ENCODE data around the gene NGFR.
"Not testable (repeated sequence)": the region's sequence is repeated elsewhere in the genome, so short reads cannot be mapped to it uniquely, and the experiment has no call there.

NGFR gene

DNA sequence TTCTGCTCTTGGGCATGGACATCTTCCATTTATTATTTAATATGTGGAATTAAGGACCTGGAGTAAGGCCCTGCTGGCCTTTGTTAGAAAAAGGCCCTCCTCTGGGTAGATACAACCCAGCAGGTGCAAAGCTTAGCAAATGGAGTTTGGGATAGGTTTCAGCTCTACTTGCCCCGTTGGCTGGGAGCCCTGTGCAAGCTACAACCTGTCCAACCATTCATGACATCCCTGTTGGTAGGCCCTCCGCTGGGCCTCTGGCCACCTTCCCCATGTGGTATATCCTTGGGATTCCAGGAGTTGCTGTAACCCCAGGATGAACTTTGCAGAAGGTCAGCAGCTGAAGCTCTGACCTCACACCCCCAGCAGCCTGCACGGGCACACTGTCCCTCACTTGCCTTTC lies 6.4 kb downstream of the NGFR start:
- Histone ChIP-seq H3K4me3 (ENCODE audit: low read depth, low read length) (no peak overlapping the region), H3K27me3 (ENCODE audit: control insufficient read depth, insufficient read depth, low read length) (peaks cover 37% of the 10 kb centered on the region), H3K9me3 (ENCODE audit: control insufficient read depth, insufficient read depth, low read length) (no peaks in the 10 kb centered on the region)

DNA sequence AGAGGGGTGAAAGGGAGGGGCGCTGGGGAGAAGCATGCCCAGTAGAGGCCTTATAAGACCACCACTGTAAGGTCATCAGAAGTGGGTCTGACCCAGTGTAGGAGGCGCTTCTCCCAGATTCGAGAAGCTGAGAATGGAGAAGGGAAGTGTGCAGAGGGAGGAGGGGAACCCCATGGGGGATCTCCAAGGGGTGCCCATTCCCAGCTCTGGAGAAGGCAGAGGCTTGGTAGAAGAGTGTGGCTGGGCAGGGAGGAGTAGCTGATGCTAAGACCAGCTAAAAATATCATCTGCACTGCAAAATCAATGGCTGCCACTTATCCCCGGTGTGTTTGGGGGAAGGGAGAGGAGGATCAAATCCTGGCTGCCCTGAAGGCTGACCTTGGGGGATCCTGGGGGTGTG lies 7.2 kb downstream of the NGFR start:
- no peak overlapping the region for H3K9ac ChIP-seq (ENCODE audit: low read depth, low read length)
- peaks cover 30% of the 10 kb centered on the region for H3K27me3 ChIP-seq (ENCODE audit: control insufficient read depth, insufficient read depth, low read length)
- H3K9me3 ChIP-seq (ENCODE audit: control insufficient read depth, insufficient read depth, low read length): no peaks in the 10 kb centered on the region
- H3K36me3 ChIP-seq (ENCODE audit: control insufficient read depth, insufficient read depth, low read length): no peaks in the 10 kb centered on the region
- no peak overlapping the region for H3K4me3 ChIP-seq (ENCODE audit: low read depth, low read length)
- peaks cover 8% of the 10 kb centered on the region for H3K4me1 ChIP-seq (ENCODE audit: control insufficient read depth, insufficient read depth, low read length)

More for the DNA sequence above, 6.4 kb downstream of the NGFR start:
- Histone ChIP-seq H3K36me3 (ENCODE audit: control insufficient read depth, insufficient read depth, low read length) (no peaks in the 10 kb centered on the region), H3K4me1 (ENCODE audit: control insufficient read depth, insufficient read depth, low read length) (peaks cover 6% of the 10 kb centered on the region), H3K9ac (ENCODE audit: low read depth, low read length) (no peak overlapping the region)

DNA sequence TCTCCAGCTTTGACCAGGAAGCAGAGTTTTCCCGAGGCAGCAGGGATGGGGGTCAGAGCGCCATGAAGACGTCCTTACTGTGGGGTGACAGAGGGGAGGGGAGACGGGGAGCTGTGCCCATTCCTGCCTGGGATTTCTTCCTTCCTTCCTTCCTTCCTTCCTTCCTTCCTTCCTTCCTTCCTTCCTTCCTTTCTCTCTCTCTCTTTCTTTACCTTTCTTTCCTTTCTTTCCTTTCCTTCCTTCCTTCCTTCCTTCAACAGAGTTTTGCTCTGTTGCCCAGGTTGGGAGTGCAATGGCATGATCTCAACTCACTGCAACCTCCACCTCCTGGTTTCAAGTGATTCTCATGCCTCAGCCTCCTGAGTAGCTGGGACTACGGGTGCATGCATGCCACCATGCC lies 7.6 kb downstream of the NGFR start:
- H3K9ac ChIP-seq (ENCODE audit: low read depth, low read length); H3K4me3 ChIP-seq (ENCODE audit: low read depth, low read length); H3K36me3 ChIP-seq (ENCODE audit: control insufficient read depth, insufficient read depth, low read length); H3K9me3 ChIP-seq (ENCODE audit: control insufficient read depth, insufficient read depth, low read length); H3K4me1 ChIP-seq (ENCODE audit: control insufficient read depth, insufficient read depth, low read length): not testable (repeated sequence)
- peaks cover 27% of the 10 kb centered on the region for H3K27me3 ChIP-seq (ENCODE audit: control insufficient read depth, insufficient read depth, low read length)

DNA sequence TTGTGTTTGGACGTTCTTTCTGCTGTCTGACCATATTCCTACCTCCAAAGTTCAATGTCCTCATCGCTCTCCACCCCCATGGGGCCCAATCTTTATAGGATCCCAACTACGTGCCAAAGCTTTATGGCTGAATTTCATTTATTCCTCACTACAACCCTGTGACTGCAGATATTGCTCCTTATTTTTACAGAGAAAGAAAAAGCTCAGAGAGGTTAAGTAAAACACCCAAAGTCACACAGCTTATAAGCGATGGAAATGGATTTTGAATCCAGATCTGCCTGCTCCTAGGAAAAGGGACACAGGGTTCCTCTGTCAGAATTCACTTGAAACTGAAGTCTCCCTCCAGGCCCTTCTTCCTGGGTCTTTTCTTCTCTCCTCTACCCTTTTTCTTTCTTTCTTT lies 9.3 kb downstream of the NGFR start:
- no peaks in the 10 kb centered on the region for H3K36me3 ChIP-seq (ENCODE audit: control insufficient read depth, insufficient read depth, low read length)
- peaks cover 13% of the 10 kb centered on the region for H3K4me1 ChIP-seq (ENCODE audit: control insufficient read depth, insufficient read depth, low read length)
- H3K9ac ChIP-seq (ENCODE audit: low read depth, low read length): no peak overlapping the region
- no peaks in the 10 kb centered on the region for H3K9me3 ChIP-seq (ENCODE audit: control insufficient read depth, insufficient read depth, low read length)
- H3K4me3 ChIP-seq (ENCODE audit: low read depth, low read length): no peak overlapping the region
- peaks cover 11% of the 10 kb centered on the region for H3K27me3 ChIP-seq (ENCODE audit: control insufficient read depth, insufficient read depth, low read length)

DNA sequence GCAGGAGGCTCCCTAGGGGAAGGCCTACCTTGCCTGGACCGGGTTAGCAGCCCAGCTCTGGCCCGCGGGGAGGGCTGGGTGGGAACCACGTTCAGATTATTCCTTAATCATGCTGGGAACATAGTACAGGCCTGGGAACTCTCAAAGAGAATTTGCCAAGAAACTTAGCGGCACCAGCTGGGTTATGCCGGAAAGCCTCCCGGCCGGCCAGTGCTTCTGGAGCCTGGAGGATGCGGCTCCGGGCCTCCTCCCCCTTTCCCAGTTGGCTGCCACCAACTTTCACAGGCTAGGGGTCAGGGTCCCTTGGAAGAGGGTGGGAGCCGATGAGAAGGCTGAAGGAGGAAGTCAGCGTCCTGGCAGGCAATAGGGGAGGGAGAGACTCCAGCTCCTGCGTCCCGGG lies 10.8 kb downstream of the NGFR start:
- Histone ChIP-seq H3K4me3 (ENCODE audit: low read depth, low read length) (no peak overlapping the region), H3K27me3 (ENCODE audit: control insufficient read depth, insufficient read depth, low read length) (peaks cover 3% of the 10 kb centered on the region), H3K4me1 (ENCODE audit: control insufficient read depth, insufficient read depth, low read length) (peaks cover 13% of the 10 kb centered on the region), H3K9me3 (ENCODE audit: control insufficient read depth, insufficient read depth, low read length) (no peaks in the 10 kb centered on the region), H3K9ac (ENCODE audit: low read depth, low read length) (no peak overlapping the region), H3K36me3 (ENCODE audit: control insufficient read depth, insufficient read depth, low read length) (peaks cover 3% of the 10 kb centered on the region)

DNA sequence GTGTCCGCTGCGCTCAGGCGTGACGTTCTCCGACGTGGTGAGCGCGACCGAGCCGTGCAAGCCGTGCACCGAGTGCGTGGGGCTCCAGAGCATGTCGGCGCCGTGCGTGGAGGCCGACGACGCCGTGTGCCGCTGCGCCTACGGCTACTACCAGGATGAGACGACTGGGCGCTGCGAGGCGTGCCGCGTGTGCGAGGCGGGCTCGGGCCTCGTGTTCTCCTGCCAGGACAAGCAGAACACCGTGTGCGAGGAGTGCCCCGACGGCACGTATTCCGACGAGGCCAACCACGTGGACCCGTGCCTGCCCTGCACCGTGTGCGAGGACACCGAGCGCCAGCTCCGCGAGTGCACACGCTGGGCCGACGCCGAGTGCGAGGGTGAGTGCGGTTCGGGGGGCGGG lies 11.2 kb downstream of the NGFR start:
- peaks cover 13% of the 10 kb centered on the region for H3K4me1 ChIP-seq (ENCODE audit: control insufficient read depth, insufficient read depth, low read length)
- H3K36me3 ChIP-seq (ENCODE audit: control insufficient read depth, insufficient read depth, low read length): peaks cover 3% of the 10 kb centered on the region
- H3K9me3 ChIP-seq (ENCODE audit: control insufficient read depth, insufficient read depth, low read length): no peaks in the 10 kb centered on the region
- peaks cover 2% of the 10 kb centered on the region for H3K27me3 ChIP-seq (ENCODE audit: control insufficient read depth, insufficient read depth, low read length)
- no peak overlapping the region for H3K4me3 ChIP-seq (ENCODE audit: low read depth, low read length)
- no peak overlapping the region for H3K9ac ChIP-seq (ENCODE audit: low read depth, low read length)

DNA sequence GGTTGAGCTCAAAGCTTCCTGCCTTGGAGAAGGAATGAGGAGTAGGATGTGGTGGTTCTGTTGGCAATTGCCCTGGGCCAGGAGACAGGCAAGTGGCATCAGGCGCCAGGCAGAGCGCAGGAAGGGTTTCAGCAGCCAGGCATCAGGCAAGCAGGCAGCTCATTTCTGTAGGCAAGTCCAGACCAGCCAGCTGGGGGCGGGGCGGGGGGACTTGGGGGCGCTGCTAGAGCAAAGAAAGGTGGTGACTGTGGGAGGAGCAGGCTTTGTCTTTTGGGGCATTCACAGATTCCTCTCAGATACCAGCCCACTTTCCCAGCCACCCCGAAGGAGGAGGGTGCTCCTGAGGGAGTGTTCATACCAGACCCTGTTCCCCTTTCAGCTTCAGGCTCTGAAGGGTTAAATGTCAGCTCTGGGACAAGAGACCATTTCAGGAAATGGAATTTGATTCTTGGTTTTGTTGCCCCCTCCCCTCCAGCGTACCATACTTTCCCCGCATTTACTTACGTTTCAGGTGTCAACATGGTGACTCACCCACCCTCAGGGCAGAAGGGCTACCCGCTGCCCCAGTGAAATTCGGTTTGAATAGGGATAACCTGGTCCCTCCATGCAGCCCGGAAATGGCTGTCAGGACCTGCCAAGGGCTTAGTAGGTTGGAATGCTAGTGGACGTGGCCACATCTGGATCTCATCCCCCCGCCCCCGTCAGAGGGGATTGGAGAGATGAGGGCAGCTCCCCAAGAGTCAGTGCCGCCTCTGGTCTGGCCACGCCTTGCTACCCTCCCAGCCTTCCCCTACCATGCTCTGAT lies 13.2 kb downstream of the NGFR start:
- peak overlapping the region; percentile 6 for H3K4me3 ChIP-seq (ENCODE audit: low read depth, low read length)
- H3K9ac ChIP-seq (ENCODE audit: low read depth, low read length): no peak overlapping the region
- no peaks in the 10 kb centered on the region for H3K9me3 ChIP-seq (ENCODE audit: control insufficient read depth, insufficient read depth, low read length)
- H3K36me3 ChIP-seq (ENCODE audit: control insufficient read depth, insufficient read depth, low read length): peaks cover 3% of the 10 kb centered on the region
- H3K4me1 ChIP-seq (ENCODE audit: control insufficient read depth, insufficient read depth, low read length): peaks cover 13% of the 10 kb centered on the region
- no peaks in the 10 kb centered on the region for H3K27me3 ChIP-seq (ENCODE audit: control insufficient read depth, insufficient read depth, low read length)

DNA sequence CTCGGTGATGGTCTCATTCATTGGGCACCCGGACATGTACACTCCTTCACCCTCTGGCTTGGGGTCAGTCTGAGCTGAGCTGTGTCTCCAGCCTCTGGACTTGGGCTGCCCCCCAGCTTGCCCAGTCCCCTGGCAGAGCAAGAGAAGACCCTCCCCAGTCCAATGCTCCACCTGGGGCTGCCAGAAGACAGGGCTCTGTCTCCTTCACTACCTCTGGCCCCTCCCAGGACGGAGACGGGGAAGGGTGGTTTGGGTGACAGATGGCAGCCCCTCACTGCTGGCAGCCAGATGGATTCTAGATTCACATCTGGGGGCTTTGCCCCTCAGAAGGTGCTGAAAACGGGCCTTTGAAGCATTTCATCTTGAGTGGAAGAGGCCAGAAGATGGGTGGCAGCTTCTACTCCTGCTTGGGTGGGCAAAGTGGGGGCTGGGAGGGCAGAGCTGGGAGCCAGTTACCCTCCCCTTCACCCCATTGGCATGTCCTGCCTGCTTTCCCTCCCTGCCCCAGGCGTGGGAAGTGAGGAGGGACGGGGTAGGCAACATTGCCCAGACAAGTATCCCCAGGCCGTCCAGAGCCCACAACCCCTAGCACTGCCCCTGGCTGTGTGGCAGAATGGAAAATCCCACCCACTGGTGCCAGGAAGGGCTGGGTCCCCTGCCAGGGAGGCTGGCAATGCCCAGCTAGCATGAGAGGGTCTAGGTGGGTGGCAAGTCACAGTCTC lies 13.9 kb downstream of the NGFR start:
- Histone ChIP-seq H3K9ac (ENCODE audit: low read depth, low read length) (no peak overlapping the region), H3K36me3 (ENCODE audit: control insufficient read depth, insufficient read depth, low read length) (peaks cover 6% of the 10 kb centered on the region), H3K4me1 (ENCODE audit: control insufficient read depth, insufficient read depth, low read length) (peaks cover 15% of the 10 kb centered on the region), H3K27me3 (ENCODE audit: control insufficient read depth, insufficient read depth, low read length) (no peaks in the 10 kb centered on the region), H3K9me3 (ENCODE audit: control insufficient read depth, insufficient read depth, low read length) (no peaks in the 10 kb centered on the region), H3K4me3 (ENCODE audit: low read depth, low read length) (peak overlapping the region; percentile 6)

DNA sequence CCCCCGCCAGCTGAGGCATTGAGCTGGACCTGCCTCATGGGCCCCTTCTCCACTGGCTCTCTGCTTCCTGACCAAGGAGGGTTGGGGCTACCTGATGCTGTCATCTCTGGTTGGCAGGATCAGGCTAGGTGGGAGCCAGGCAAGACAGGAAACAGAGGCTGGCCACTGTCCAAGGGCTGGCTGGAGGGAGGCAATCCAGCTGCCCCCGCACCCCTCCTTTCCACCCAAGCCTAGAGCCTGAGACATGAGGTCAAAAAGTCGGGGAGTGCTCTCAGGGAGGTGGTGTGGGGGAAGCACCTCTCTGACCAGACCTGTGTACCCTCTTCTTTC lies 14.5 kb downstream of the NGFR start:
- H3K9ac ChIP-seq (ENCODE audit: low read depth, low read length): no peak overlapping the region
- H3K4me1 ChIP-seq (ENCODE audit: control insufficient read depth, insufficient read depth, low read length): peaks cover 19% of the 10 kb centered on the region
- H3K4me3 ChIP-seq (ENCODE audit: low read depth, low read length): no peak overlapping the region
- H3K9me3 ChIP-seq (ENCODE audit: control insufficient read depth, insufficient read depth, low read length): no peaks in the 10 kb centered on the region
- peaks cover 7% of the 10 kb centered on the region for H3K36me3 ChIP-seq (ENCODE audit: control insufficient read depth, insufficient read depth, low read length)
- no peaks in the 10 kb centered on the region for H3K27me3 ChIP-seq (ENCODE audit: control insufficient read depth, insufficient read depth, low read length)

DNA sequence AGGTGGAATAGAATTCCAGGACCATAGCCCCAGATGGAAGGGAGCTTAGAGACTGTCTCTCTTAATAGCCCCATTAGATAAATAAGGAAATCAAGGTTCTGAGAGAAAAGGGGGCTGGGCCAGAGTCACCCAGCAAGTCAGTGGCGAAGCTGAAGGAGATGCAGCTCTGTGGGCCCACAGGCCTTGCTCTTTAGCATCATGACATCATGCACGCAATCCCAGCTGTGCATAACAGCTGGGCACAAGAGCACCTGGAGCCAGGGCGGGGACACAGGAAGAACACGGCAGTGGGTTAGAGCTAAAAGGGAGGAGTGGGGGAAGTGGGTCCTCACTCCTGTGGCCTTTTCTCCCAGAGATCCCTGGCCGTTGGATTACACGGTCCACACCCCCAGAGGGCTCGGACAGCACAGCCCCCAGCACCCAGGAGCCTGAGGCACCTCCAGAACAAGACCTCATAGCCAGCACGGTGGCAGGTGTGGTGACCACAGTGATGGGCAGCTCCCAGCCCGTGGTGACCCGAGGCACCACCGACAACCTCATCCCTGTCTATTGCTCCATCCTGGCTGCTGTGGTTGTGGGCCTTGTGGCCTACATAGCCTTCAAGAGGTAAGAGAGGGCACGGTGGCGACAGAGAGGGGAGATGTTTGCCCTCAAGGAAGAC lies 15.1 kb downstream of the NGFR start:
- Histone ChIP-seq H3K4me3 (ENCODE audit: low read depth, low read length) (no peak overlapping the region), H3K27me3 (ENCODE audit: control insufficient read depth, insufficient read depth, low read length) (no peaks in the 10 kb centered on the region), H3K9me3 (ENCODE audit: control insufficient read depth, insufficient read depth, low read length) (no peaks in the 10 kb centered on the region), H3K4me1 (ENCODE audit: control insufficient read depth, insufficient read depth, low read length) (peaks cover 26% of the 10 kb centered on the region), H3K36me3 (ENCODE audit: control insufficient read depth, insufficient read depth, low read length) (peaks cover 7% of the 10 kb centered on the region), H3K9ac (ENCODE audit: low read depth, low read length) (no peak overlapping the region)

DNA sequence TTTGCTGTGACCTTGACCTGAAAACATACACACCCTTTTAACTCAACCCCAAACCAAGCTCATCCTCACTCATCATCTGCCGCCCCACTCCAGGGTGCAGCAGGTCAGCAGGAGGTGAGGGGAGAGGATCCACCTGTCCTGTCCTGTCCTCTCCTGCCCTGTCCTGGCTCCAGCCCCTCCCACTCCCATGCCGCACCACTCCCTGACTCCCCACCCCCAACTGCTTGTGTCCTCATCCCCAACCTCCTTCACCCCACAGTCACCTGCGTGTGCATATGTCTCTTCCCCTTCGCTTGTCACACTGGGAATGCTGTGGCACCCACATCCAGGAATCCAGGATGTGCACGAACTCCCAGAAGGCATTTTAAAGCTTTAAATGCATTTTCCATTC lies 15.6 kb downstream of the NGFR start:
- H3K27me3 ChIP-seq (ENCODE audit: control insufficient read depth, insufficient read depth, low read length): no peaks in the 10 kb centered on the region
- H3K9ac ChIP-seq (ENCODE audit: low read depth, low read length): no peak overlapping the region
- H3K4me3 ChIP-seq (ENCODE audit: low read depth, low read length): no peak overlapping the region
- peaks cover 7% of the 10 kb centered on the region for H3K36me3 ChIP-seq (ENCODE audit: control insufficient read depth, insufficient read depth, low read length)
- peaks cover 26% of the 10 kb centered on the region for H3K4me1 ChIP-seq (ENCODE audit: control insufficient read depth, insufficient read depth, low read length)
- no peaks in the 10 kb centered on the region for H3K9me3 ChIP-seq (ENCODE audit: control insufficient read depth, insufficient read depth, low read length)

DNA sequence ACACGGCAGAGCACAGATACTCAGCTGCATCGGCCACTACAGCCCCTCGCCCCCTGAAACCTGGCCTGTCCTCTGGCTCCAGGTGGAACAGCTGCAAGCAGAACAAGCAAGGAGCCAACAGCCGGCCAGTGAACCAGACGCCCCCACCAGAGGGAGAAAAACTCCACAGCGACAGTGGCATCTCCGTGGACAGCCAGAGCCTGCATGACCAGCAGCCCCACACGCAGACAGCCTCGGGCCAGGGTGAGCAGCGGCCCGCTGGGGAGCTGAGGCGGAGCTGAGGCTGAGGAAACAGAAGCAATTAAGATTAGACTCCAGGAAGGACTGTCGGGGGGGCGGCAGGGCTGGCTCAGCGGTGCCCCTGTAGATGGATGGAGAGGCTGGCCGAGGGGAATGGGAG lies 16.7 kb downstream of the NGFR start:
- H3K27me3 ChIP-seq (ENCODE audit: control insufficient read depth, insufficient read depth, low read length): no peaks in the 10 kb centered on the region
- no peaks in the 10 kb centered on the region for H3K9me3 ChIP-seq (ENCODE audit: control insufficient read depth, insufficient read depth, low read length)
- peaks cover 7% of the 10 kb centered on the region for H3K36me3 ChIP-seq (ENCODE audit: control insufficient read depth, insufficient read depth, low read length)
- H3K9ac ChIP-seq (ENCODE audit: low read depth, low read length): no peak overlapping the region
- no peak overlapping the region for H3K4me3 ChIP-seq (ENCODE audit: low read depth, low read length)
- peaks cover 26% of the 10 kb centered on the region for H3K4me1 ChIP-seq (ENCODE audit: control insufficient read depth, insufficient read depth, low read length)

All from iPS-15b (cell line).